Activated CD4-positive, alpha-beta T cell treated with anti-CD3 and anti-CD28 coated beads, Interleukin-2, amount 50 U/mL, for 4 hours (primary cell): ENCODE data around the gene SHOX.
"Not testable (repeated sequence)": the region's sequence is repeated elsewhere in the genome, so short reads cannot be mapped to it uniquely, and the experiment has no call there.

Experiments
- DNase-seq, 2 experiments: peaks; one replicate each; pipeline ENCODE4 v3.0.0-alpha.2; 2020

Gene SHOX

DNA sequence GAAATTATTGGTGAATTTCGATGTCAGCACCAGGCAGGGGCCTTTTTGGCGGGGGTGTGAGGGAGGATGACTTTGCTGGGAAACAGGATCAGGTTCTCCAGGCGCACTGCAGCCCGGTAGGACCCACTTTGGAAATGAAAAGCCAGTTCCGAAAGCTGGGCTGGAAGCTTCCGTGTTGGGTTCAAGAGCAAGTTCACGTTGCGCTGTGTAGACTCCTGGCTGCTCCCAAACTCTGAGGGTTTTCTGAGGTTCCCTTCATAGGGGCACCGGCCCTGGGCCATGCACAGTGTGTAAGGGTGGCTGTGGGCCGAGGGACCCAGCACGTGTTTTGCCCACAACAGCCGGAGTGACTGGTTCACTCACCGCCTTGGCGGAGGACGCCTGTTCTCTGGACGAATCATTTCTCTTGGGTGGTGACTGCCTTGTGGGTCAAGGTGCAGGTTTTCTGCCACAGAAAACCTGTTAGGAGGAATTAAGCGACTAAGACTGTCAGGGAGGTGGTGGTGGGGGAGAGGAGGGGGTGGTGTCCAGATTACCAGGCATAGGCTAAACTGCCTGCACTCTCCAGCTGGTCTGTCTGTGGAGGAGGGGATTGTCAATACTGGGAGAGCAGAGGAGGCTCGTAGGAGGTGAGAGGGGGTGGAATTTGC is 8.0 kb downstream of the SHOX start:
- DNase-seq, result no peak

DNA sequence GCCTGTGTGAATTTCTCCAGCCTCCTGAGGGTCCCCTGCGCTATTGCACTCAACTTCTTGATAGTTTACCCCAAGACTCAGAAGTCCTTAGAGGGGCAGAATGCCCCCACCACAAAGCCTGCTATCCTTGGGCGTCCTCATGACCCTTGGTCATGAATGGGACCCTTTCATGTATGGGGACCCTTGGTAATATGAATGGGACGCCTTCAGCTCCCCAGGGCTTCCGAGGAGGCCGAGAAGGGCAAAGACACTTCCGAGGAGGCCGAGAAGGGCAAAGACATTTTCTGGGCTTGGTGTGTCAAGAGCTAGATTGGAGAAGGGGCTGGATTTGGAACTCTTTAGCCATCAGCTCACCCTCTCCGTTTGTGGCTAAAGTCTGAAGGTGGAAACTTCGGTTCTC is 8.6 kb downstream of the SHOX start:
- no peak for DNase-seq

- no peak for DNase-seq
These were observed 10.1 kb downstream of the SHOX start for GRCh38 chrX:640641-641040.

DNA sequence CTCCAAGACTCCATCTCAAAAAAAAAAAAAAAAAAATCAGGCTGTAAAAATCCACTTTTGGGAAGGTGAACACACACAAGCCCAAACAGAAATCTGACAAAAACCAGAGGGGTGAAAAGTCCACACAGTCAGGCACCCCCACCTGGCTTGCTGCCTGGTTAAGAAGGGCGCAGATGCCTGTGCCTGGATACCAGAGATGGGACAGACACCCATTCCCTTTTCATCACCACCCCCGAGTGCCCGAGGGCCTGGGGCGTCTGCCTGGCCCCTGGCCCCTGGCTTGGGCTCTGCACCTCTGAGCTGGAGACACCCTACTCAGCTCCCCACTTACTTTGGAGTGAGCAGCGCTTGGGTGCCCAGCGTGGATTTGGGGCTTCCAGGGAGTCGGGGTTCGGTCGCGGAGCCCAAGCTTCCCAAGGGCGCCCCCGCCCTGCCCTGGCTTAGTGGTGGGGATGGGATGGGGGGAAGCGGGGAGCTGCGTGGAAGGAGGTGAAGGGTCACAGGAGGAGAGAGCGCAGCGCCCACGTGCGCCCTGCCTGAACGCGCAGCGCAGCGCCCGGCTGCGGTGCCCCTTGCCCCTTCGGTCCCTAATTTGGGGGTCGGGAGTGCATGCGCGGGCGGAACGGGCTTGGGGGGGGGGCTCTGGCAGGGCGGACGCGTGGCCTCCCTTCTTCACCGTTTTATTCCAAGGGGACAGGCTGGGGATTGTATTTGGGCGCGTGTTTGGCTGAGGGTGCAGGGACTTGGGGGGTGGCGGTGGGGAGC is 11.3 kb downstream of the SHOX start:
- DNase-seq, result no peak

GRCh38 chrX:642436-643240 is 12.0 kb downstream of the SHOX start:
- DNase-seq, result no peak

GRCh38 chrX:643241-643595 is 12.6 kb downstream of the SHOX start:
- no peak for DNase-seq

DNA sequence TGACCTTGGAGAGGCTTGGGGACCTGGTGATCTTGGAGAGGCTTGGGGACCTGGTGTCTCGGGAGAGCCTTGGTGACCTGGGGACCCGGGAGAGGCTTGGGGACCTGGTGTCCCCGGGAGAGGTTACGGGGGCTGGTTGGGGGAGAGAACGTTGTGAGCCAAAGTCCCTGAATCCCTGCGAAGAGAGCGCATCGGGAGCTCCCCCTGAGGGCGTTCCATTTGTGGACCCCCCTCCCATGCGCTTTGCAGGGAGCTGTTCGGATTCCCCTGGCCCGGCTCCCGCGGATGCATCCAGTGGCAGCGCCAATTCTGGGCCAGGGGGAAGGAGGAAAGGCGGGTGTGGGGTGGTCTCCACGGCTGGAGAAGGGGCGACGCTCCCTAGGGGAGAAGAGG is 13.3 kb downstream of the SHOX start:
- DNase-seq, result no peak

- no peak for DNase-seq
These were observed 14.0 kb downstream of the SHOX start for GRCh38 chrX:644304-645281.

GRCh38 chrX:646228-646495 is 15.6 kb downstream of the SHOX start:
- no peak for DNase-seq

DNA sequence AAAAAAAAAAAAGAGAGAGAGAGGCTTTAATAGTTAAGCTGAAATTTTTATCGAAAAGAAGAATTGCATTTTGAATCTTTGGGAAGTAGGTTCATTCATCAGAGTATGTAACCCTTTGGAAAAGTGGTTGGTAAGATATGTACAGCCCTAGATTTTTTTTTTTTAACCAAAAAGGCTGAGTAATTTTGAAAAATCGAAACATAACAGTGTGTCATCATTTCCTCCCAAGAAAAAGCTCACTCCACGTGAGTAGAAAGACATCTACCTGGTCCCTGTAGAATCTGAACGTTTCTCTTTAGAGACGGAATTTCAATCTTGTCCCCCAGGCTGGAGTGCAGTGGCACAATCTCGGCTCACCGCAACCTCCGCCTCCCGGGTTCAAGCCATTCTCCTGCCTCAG is 16.2 kb downstream of the SHOX start:
- no peak for DNase-seq

- no peak for DNase-seq
These were observed 18.6 kb downstream of the SHOX start for GRCh38 chrX:649166-649565.

DNA sequence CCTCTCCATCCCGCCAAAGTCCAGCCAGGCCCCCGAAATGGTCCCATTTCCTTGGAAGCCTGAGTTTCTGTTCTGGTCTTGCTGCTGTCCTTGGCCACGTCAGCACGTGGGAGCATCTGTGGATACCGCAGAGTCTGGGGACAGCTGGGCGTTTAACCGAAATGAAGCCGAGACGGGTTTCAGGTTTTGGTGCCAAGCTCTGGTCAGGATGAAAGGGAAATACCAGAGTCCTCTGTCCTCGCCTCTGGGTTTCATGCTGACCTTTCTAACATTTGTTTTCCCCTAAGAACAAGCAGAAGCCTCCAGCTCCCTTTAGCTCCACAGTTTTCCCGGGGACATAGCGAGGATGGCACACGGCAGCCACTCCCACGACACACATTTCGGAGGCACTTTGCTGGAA is 19.7 kb downstream of the SHOX start:
- no peak for DNase-seq

- no peak for DNase-seq
These were observed 20.2 kb downstream of the SHOX start for GRCh38 chrX:650811-651210.

- not testable (repeated sequence) for DNase-seq
These were observed 21.3 kb downstream of the SHOX start for GRCh38 chrX:651922-652321.

DNA sequence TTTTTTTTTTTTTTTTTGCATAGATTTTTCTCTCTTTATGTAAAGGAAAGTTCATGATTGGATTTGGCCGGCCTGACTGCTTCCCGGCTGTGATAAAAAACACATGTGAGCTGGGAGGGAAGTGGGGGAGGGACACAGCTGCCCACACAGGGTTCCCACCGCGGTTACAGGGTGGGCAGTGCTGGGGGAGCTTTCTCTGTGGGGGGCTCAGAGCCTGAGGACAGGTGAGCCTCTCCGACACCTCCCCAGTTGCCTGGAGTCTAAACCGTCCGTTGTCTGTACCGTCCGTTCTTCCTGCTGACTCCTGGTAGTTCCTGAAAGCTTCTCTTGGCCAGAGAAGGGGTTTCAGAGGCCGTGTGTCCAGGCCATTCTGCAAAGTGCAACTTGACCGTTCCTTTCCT is 21.8 kb downstream of the SHOX start:
- no peak for DNase-seq

DNA sequence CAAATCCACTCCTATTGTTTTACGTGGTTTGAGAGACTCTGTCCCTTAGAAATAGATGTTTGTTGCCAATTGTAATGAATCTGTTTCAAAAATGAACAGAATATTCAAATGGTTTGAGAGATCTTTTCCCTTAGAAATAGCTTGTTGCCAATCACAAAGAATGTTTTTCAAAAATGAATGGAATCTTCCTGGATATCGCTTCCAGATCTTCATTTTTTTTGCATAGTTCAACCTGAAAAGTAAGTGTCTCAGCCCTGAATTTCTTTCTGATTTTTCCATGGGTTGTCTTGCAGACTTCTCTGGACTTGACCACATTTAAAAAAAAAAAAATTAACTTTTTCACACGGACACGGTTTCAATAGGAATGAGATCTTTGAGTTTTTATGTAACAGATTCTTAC is 22.7 kb downstream of the SHOX start:
- no peak for DNase-seq

DNA sequence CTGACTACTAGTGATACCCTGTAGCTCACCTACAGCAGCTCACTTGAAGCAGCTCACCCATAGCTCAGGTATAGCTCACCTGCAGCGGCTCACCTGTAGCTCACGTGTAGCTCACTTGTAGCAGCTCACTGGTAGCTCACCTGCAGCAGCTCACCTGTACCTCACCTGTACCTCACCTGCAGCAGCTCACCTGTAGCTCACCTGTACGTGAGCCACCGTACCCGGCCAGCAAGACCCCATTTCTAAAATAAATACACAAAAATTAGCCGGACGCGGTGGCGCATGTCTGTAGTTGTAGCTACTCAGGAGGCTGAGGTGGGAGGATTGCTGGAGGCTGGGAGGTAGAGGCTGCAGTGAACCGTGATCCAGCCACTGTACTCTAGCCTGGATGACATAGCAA is 30.6 kb downstream of the SHOX start:
- no peak for DNase-seq

DNA sequence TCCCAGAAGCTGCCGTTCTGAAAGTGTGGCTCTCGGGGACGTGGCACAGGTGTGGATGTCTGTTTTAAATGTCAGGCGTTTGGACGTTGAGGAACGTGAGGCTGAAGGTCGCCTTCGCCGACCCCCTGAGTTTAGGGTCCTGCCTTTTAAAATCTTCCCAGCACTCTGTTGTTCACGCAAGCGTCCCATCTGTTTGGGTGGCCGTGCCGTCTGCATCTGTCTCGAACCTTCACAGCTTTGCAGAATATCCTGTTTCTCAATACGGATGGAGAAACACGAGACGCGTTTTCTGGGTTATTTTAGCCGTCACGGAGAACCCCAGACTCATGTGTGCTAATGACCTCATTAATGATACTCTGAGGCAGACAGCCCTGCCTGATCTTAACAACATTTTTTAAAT is 31.5 kb downstream of the SHOX start:
- DNase-seq, result no peak

DNA sequence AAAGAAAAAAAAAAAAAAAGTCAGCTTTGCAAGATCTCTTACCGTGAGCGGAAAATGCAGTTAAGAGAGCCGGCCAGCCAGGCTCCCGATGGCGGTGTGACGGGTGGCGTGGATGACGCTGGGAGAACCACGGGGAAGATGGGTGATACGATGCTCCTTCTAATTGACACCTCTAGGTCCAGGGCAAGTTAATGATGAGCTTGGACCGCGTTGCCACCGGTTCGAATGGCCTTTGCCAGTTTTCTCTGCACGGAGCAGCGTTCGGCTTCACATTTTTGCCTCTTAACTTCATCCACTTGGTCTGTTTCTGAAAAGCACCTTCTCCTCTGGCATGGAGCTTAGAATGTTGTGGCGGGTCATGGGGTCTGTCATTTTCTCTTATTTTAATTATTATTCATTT is 33.2 kb downstream of the SHOX start:
- DNase-seq, result no peak

DNA sequence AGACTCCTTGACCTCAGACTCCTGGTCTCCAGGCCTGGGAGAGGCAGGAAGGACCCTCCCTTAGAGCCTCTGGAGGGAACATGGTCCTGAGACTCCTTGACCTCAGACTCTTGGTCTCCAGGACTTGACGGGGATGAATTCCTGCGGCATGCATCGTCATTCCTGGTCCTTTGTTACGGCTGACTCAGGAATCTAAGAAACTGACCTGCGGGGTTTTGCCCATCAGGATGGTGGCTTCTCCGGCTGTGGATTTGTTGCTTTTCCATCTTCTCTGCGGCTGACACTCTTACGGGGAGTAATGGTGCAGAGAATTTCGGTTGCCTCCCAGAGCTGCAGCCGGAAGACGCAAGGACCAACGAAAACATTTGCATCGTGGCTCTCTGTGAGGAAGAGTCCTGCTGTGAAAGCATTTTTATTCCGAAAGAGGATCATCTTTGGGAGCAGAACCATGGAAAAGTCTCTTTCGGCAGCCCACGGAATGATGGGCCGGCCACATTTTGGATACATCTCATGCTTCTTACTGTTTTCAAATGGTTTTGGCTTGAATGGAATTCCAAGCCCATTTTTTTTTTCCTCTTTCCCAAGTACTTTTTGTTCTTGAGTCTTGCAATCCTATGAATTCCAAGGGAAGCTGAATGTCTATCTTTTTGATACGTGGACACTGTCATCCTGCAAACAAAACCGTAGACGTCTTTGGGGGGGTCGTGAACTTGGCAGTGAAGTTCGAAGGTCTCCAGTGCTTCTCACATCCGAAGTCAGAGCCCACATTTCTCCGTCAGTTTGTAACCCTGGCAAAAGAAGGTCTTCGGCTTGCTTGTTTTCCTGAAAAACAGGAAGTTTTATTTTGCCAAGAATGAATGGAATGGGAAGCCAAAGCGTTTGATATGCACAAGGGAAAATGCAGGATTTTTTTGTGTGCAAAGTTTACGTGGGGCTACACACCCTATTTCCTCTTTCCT is 36.5 kb downstream of the SHOX start:
- DNase-seq, result no peak

DNA sequence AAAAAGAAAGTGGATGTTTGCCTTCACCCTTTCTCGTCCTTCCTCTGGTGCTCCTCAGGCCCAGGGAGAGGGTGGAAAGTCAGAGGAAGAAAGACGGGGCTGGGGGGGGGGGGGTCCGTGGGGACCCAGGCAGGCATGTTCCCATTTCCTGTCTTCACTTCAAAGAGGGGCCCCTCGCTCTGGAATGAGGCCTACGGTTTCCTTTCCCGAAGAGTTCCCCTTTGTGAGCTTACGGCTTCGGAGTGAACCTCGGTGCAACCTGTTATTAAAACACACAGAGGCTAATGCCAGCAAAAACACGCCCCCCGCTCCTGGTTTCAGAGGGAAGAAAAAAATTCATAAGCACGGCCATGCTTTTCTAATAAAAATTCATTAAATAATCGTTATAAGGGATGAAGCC is 40.1 kb downstream of the SHOX start:
- DNase-seq, result no peak

- DNase-seq, result no peak
These were observed 42.3 kb downstream of the SHOX start for GRCh38 chrX:672931-673330.
